Activated naive CD4-positive, alpha-beta T cell treated with Interleukin-2 at 50 U/mL for 16 hours (primary cell): Measurements from ENCODE around the gene PDGFA.

Source experiments
- DNase-seq: peaks from one replicate; pipeline ENCODE4 v3.0.0-alpha.2; 2020

The PDGFA gene

DNA sequence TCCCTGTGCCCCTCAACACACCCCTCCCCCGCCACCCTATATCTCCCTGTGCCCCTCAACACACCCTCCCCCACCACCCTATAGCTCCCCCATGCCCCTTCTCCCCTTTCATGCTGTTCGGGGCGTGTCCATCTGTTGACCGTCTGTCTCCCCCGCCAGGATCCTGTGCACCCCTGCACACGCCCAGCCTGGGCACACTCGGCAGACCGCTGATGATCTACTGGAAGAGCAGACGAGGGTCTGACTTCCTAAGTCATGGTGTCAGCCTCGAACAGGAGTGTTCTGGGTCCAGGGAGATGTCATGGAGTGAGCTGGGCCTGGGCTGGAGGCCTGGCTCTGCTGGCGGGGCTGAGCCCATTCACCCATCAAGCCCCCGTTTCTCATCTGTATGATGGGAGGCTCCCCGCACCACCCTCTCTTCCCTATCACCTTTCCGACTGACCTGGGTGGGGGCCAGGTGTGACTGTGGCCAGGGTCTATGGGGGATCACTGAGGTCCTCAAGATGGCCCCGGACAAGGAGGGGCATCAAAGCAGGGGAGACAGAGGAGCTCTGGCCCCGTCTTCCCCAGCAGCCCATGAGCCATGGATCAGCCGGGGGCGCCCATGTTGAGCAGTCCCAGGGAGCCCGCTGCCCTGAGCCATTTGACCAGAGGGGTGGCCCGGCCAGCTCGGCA is 48.3 kb downstream of the PDGFA start:
- DNase-seq, result no peak

DNA sequence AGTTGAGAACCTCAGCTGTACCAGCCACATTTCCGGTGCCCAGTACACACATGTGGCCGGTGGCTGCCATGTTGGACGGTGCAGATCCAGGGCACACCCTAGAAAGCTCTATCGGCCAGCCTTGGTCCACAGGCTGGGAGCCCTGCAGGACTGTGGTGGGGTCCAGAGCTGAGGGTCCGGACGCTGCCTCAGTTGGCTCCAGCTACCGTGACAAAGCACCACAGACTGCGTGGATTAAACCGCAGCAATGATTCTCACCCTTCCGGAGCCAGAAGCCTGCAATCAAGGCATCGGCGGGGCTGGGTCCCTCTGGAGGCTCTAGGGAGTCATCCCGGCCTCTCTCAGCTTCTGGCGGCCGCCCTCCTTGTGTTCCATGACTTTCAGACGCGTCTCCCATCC is 50.1 kb downstream of the PDGFA start:
- DNase-seq, result no peak

DNA sequence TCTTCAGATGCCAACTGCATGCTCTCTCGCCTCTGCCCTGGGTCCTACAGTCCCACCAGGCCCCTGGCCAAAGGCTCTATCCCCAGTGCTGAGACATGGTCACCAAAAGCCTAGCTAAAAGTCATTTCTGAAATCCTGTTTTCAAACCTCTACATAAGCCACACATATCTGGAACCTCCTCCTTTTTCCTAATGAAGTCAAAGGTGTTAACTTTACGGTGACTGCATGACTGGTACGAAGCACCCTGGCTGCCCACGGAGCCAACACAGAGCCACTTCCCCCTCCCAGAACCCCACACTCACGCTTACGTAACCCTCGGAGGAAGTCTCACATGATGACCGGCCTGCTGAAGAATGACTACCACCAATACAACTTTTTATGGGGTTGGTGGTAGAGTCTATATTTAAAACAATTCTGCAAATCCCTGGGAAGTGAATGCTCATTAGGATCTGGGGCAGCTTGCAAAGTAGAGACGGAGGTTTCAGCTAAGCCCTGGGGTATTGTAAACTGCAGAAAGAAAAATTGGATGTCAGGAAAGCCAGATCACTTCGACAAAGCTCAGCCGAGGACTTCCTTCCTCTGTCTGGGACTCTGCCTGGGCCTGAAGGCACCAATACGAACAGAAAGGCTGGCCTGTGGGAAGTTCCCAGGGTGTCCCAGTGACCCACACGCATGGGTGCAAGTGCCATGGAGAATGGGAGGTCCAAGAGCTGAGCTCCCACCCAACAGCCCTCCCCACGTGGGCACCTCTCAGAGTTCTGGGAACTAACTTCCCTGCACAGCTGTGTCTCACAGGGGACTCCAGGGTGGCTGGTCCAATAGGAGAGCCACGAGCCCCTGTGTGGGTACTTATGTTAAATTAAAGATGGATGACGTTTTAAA is 50.7 kb downstream of the PDGFA start:
- no peak for DNase-seq

DNA sequence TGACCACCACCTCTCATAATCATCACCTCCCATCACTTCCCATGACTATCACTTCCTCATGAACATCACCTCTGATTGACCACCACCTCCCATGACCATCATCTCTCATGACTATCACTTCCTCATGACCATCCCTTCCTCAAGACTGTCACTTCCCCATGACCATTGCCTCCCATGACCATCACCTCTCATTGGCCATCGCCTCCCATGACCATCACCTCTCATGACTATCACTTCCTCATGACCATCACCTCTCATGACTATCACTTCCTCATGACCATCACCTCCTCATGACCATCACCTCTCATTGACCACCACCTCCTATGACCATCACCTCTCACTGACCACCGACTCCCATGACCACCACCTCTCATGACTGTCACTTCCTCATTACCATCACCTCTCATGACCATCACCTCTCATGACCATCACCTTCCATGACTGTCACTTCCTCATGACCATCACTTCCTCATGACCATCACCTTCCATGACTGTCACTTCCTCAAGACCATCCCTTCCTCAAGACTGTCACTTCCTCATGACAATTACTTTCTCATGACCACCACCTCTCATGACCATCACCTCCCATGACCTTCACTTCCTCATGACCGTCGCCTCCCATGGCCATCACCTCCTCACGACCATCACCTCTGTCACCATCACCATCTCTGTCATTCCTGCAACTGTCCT is 51.6 kb downstream of the PDGFA start:
- no peak for DNase-seq

DNA sequence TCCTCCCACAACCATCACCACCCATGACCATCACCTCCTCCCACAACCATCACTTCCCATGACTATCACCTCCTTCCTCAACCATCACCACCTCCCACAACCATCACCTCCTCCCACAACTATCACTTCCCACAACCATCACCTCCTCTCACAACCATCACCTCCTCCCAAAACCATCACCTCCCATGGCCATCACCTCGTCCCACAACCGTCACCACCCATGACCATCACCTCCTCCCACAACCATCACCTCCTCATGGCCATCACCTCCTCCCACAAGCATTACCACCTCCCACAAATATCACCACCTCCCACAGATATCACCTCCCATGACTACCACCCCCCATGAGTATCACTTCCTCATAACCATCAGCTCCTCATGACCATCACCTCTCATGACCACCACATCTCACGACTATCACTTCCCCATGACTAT is 52.2 kb downstream of the PDGFA start:
- no peak for DNase-seq

DNA sequence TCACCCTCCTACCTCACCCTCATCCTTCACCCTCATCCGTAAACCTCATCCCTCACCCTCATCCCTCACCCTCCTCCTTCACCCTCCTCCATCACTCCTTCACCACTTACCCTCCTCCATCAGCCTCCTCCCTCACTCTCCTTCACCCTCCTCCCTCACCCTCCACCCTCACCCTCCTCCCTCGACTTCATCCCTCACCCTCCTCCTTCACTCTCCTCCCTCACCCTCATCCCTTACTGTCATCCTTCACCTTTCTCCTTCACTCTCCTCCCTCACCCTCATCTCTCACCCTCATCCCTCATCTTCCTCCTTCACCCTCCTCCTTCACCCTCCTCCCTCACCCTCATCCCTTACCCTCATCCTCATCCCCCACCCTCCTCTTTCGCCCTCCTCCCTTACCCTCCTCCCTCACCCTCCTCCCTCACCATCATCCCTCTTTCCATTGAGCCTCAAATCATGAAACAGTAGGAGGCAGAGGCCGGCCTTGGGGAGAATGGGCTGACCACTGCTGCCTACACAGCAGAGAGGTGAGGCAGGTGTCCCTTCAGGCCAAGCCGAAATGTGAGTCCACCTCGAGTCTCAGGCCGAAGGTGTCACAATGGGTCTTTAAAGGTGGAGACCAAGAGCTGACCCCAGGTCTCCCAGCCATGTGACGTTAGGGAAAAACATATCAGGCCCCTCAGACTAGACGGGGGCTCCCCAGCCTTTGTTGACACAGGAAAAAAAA is 53.0 kb downstream of the PDGFA start:
- DNase-seq, result no peak

DNA sequence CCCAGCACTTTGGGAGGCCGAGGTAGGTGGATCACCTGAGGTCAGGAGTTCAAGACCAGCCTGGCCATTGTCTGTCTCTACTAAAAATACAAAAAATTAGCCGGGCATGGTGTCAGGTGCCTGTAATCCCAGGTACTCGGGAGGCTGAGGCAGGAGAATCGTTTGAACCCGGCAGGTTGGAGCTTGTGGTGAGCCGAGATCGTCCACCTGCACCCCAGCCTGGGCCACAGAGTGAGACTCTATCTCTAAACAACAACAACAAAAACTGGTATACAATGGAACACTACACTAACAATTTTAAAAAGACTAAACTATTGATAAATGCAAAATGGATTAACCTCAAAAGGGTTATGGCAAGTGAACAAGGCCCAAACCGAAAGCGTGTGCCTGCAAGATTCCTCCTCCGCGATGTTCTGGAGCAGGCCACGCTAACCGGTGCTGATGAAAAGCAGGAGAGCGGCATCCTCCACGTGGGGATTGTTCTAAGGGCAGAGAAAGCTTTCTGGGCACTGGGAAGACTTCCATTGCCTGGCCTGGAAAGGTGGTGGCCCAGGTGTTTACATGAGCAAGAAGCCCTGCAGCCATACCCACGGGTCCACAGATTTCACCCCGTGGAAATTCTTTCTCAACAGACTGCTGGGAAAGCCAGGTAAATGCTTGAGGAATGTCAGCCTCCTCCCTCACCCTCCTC is 53.8 kb downstream of the PDGFA start:
- DNase-seq, result no peak

DNA sequence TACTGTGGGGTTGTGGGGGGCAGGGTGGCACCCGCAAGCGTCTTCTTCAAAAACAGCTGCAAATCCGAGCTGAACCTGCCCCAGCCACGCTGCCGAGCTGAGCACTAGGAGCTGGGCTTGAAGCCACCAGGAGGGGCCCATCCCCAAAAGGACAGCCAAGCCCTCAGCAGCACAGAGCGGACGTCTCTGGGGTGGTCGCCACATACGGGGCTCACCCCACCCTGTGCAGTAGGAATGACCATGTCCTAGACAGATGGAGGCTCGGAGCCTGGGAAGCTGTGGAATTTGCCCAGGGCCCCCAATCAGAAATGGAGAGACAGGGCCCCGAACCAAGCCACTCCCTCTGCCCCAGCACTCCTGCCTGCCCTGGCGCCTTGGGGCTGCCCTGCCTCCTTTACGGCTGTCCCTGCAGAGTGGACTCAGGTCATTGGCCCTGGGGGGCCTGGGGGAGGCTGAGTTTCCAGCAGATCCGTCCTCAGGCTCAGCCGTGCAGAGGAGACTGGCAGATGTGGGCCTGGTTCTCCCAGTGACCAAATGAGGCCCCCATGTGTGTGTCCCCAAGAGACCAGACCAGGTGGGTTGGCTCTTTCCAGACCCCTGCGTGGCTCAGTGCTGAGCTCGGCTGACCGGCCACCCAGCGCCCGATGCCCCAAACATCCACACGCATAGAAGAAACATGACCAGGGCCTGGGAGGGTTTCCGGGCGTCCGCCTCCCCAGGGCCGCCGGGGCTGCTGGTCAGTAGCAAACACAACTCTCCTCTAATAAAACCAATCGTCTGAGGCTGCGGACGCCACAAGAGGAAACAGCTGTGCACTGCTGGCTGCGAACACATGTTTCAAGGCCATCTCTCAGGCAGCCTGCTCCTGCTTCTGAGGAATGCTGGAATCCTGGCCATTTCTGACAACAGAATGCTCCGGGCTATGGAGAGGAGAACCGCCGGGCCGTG is 54.9 kb downstream of the PDGFA start:
- no peak for DNase-seq

DNA sequence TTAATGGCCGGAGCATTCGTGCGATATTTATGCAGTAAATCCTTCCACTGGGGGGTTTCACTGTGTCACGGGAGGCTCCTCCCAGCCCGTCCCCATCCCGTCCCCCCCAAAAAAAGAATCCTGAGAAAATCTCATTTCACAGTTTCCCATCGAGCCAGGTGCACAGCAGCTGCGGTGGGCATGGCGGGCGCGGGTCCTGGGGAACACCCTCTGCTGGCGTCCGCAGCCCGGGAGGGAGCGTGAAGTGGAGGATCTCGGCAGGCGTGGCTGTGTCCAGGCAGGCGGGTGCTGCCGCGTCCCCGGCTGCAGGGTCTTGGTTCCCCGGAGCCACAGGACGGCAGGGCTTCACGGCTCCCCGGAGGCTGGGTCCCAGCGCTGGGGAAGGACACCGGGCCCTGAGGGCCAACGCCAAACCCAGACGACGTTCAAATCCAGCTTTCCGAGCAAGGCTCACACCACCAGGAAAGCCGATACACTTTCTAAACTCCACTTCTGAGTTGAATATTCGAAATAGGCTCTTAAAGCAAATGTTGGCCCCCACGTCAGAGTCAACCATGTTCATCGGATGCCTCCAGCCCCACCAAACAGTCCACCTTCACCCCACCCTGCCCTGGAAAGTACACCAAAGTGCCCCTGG is 55.7 kb downstream of the PDGFA start:
- DNase-seq, result no peak

DNA sequence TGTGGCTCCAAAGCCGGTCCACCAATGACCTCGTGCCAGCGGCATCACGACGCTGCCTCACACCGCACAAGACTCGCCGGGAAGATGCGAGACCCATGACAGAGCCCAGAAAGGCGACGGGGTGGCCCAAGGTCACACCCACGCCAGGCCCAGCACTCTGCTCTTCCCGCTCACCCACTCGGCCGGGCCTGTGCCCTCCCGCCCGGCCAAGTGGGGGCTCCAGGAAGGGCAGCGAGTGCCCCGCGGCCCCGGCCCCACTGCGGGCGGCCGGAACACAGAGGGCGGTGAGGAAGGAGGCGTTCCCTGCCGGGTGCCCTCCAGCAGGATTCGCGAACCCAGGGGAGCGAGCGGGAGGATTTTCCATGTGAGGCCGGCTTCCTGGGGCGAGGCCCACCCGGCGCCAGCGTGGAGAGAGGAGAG is 56.3 kb downstream of the PDGFA start:
- no peak for DNase-seq

DNA sequence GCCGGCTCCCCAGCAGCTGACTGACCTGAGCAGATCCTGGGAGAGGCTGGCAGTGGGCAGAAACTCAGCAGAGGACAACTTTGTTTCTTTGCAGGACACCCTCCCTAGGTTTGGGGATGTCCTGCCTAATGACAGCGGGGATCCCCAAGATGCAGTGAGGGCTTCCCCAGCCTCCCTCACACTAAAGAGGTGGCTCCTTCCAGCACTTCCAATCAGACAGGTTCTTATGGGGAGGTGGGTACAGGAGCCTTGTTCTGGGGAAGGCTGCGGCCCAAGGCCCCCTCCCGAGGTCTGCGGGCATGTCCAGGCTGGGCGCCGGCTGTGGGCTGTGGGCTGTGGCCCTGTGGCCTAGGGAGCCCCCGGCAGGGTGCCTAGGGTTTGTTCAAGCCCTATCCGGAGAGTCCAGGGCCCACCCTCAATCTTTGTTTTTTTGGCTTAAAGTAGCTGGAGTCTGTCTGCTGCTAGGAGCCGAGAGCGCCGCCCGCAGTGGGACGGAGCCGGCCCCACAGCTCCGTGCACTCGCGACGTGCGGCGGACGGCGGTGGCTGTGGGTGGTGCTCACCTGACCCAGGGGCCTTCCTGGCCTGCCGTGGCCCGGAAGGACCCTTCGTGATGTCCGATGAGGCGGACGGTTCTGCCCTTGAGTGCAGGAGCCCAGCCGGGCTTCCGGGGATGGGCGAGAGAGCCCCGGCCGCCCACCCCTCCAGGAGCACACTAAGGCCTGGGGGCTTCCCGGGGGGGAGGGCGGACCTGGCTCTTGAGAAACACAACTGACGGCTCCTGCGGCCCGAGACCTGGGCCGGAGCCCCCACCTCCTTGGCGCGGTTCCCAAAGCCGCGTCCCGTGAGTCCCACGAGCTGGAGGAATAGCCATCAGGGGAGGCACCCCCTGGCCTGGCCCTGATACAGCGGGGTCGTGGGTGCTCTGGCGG is 57.2 kb downstream of the PDGFA start:
- DNase-seq, result no peak

DNA sequence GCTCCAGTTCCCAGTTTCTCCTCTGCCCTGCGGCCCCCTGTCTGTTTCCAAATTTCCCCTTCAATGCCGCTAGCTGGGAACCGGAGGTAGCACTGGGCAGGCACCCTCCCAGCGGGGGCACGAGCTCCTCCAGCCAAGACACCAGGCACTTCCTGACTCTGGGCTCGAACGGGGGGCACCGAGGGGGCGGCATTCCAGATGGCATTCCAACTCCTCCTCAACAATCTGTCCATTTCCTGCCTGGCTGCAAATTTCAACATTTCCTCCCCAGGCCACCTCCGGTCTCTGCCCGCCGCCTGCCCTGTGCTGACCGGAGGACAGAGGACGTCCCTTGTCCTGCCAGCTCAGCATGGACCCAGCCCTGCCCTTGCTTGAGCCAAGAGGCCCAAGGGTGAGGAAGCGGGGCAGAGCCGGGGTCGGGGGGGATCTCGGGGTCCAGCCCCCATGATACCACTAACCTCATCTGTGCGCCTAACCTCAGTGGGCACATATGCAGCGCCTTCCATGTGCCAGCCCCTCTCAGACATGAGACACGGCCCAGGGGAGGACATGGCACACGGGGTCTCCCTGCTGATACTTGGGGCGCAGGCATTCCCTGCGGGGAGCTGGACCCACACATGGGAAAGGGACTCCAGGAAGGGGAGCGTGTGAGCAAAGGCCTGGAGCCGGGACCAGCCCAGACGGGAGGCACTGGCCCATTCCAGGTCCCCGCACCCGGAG is 58.0 kb downstream of the PDGFA start:
- DNase-seq, result no peak

DNA sequence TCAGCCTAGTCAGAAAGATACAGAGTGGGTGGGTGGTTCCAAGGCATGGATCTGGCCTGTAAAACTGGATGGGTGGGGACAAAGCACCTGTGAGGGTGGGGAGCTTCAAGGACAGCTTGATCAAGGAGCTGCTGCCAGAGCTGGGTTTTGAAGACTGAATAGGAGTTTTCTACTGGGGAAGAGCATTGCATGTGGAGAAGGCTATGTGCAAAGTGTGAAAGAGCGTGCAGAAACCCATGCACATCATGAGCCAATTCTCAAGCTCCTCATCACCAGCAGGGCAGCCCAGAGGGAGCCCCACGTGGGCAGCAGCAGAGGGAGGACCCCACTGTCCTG is 58.6 kb downstream of the PDGFA start:
- no peak for DNase-seq

DNA sequence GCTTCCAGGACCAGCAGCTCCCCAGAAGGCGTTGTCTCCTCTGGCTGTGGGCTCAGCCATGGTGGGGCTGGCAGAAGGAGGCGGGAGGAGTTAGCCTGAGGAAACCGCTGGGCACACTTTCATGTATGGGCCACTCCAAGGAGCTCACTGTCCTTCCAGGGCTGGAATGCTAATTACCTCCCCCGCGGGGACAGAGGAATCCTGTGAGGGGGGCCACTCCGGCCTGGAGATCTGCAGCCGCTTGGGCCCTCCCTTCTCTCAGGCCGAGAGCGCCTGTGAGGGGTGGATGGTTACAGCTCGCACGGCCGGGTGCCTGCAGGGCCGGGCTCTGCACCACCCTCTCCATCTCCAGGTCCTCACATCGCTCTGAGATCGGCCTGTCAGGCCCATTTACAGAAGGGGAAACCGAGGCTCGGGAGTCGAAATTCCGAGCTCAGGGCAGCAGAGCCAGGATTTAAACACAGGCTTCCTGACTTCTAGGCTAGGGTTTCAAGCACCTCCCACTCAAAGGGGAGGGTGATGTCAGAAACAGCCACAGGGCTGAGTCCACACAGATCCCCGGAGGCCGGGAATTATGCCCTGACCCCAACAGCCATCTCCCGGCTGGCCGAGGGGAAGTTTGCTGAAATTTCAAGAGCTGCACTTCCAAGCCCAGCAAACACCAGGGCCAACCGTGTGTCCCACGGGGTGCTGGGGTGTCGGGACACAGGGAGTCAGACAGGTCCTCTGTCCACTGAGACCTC is 59.1 kb downstream of the PDGFA start:
- DNase-seq, result no peak

DNA sequence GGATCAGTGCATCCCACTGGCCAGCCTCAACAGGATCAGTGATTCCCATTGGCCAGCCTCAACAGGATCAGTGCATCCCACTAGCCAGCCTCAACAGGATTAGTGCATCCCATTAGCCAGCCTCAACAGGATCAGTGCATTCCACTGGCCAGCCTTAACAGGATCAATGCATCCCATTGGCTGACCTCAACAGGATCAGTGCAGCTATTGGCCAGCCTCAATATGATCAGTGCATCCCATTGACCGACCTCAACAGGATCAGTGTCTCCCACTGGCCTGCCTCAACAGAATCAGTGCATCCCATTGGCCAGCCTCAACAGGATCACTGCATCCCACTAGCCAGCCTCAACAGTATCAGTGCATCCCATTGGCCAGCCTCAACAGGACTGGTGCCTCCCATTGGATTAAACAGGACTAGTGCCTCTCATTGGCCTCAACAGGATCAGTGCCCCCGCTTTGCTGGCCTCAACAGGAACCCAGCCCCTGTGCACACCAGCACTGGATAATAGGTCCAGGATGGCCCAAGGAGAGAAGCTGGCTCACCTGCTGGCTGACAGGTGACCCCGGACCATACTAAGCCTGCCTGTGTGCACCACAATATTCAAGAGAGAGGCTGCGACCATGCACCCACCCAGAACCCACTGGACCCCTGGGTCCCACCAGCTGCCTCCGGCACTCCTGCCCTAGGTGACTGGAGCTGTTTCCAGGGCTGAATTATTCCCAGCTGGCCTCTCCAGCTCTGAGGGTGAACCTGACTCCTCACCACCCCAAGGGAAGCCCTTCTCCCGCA is 59.9 kb downstream of the PDGFA start:
- no peak for DNase-seq

DNA sequence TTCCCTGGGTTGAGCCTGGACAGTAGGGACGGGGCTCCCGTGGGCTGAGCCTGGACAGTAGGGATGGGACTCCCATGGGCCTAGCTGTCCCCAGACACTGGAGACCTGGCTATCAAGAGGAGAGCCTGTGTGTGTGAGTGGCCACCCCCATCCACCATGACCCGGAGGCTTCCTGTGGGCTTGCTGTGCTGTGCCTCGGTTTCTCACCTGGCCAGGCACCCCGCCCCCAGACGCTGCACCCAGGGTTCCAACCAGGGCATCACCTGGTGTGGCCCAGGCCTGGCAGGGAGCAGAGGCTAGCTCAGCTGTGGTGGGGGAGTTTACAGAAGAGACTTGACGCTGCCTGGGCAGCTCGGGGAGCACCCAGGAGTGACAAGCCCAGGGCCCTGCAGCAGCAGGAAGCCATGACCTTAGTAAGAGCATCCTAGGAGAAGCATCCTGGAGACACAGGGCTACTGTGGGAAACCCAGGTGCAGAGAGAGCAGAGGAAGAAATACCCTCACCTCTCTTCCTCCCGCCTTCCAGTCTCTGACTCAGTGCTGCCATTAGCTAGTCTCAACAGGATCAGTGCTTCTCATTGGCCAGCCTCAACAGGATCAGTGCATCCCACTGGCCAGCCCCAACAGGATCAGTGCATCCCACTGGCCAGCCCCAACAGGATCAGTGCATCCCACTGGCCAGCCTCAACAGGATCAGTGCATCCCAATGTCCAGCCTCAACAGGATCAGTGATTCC is 61.0 kb downstream of the PDGFA start:
- DNase-seq, result no peak
